Measurements from ENCODE around the gene CEP72.
"Not testable (repeated sequence)": the region's sequence is repeated elsewhere in the genome, so short reads cannot be mapped to it uniquely, and the experiment has no call there.

Gene CEP72

GRCh38 chr5:686936-687335, 74.8 kb downstream of the CEP72 start:
- not testable (repeated sequence) for DNase-seq

GRCh38 chr5:688348-689010, 76.3 kb downstream of the CEP72 start:
- DNase-seq, result not testable (repeated sequence)

DNA sequence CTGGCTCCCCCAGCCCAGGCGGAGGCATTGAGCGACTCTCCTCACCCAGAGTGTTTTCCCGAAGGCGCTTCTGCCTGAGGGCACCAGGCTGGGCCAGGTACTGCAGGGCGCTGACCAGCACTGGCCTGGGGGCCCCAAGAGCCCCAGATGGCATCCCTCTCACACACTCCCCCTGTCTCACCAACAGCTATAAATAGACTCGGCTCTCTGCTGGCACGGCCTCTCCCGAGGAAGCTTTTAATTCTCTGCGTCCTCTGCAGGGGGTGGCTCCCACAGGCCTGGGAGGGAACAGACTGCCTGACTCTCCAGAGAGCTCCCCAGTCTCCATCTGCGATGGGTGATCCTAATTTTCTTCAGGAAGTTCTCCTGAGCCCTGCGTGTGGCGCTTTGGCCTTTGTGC, 78.2 kb downstream of the CEP72 start:
- not testable (repeated sequence) for DNase-seq

DNA sequence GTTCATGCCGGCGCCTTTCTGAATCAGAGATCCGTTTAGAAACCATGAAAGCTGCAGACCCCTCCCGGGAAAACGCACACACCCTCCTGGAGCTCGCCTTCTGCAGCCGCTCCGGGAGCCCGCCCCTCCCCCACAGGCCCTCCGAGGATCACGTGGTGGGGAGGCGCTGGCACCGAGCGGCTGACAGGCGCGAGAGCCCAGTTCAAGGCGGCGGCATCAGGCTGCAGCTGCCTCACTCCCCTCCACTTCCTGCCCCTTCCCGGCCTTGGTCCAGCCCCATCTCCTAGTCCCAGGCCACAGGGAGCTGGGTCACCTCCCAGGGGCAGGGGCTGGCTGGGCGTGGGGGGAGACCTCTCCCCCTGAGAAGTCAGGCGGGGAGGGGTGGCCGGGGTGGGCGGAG, 78.9 kb downstream of the CEP72 start:
- not testable (repeated sequence) for DNase-seq

DNA sequence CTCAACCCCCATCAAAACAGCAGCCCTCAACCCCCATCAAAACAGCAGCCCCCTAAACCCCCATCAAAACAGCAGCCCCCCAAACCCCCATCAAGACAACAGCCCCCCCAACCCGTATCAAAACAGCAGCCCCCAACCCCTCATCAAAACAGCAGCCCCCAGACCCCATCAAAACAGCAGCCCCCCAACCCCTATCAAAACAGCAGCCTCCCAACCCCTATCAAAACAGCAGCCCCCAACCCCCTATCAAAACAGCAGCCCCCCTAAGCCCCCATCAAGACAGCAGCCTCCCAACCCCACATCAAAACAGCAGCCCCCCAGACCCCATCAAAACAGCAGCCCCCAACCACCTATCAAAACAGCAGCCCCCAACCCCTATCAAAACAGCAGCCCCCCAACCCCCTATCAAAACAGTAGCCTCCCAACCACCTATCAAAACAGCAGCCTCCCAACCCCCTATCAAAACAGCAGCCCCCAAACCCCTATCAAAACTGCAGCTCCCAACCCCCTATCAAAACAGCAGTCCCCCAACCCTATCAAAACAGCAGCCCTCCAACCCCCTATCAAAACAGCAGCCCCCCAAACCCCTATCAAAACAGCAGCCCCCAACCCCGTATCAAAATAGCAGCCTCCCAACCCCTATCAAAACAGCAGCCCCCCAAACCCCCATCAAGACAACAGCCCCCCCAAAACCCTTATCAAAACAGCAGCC, 79.8 kb downstream of the CEP72 start:
- DNase-seq, result no peak

GRCh38 chr5:692529-693041, 80.4 kb downstream of the CEP72 start:
- DNase-seq, result peak; percentile 39

DNA sequence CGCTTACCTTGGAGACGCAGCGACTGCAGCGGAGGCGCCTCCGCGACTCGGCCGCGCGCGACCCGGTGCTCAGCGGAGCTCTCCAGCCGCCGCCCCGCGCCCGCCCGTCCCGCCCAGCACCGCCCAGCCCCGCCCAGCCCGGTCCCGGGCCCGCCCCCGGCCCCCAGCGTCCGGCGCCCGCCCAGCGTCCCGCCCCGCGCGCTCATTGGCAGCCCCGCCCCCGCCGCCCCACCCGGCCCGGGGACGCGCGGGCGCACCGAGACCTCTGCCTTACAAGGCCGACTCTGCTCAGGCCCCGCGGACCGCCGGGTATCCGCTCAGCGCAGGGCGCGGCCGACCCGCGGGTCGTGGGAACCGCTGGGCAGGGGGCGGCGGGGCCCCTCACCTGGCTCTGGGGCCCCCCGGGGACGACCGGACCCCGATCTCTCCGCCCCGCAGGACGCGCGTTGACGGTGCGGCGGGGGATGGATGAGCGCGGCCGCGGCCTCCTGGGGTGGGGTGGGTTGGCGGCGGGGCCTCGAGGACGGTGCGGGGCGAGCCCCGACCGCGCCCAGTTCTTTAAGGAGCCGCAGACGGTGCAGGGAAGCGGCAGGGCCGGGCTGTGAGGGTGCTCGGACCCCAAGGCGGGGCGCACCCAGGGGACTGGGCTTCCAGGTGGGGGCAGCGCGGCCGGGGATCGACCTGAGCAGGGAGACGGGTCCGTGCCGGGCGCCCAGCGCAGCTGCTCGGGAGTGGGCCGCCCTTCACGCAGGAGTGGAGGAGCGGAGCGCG, 81.3 kb downstream of the CEP72 start, which contains the start of gene TPPP:
Gene TPPP (minus strand): TSS at position 82 of the 771 bp plus-strand sequence. CDS start 15,292 bp downstream, outside the sequence.
- peak; percentile 89 for DNase-seq

DNA sequence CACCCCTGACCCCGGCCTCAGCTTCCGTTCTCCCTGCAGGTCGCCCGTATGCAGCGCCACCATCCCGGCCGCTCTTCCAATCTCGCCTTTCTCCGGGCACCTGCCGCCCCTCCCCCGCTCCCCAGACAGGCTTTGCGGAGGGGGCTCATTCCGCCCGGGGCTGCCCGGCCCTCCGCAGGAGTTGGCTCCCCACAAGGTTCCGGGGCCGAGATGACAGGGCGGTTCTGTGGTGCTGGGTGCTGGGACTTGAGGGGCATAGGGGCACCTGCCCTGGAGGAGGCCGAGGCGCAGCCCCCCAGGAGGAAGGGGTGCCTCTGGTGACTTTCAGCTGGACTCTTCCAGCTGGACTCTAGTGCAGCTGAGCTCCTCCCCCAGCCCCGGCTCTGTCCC, 81.9 kb downstream of the CEP72 start:
- DNase-seq, result peak; percentile 35

GRCh38 chr5:695475-695874, 83.3 kb downstream of the CEP72 start:
- not testable (repeated sequence) for DNase-seq

DNA sequence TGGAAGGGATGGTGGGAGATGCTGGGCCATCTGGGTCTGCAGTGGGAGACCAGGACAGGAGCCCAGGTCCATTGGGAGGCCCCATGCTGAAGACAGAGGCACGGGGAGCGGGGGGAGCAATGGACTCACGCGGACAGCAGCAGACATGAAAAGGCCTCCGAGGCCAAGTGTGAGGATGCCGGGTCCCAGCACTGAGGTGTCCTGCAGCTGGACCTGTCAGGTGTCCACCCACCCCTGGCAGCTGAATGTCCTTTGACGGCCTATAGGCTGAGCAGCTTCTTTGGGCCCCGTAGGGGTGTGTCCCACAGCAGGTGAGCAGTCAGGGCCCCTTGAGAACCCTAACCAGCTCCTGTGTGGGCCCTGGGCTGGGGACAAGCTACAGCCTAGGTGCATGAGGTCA, 84.1 kb downstream of the CEP72 start:
- not testable (repeated sequence) for DNase-seq

DNA sequence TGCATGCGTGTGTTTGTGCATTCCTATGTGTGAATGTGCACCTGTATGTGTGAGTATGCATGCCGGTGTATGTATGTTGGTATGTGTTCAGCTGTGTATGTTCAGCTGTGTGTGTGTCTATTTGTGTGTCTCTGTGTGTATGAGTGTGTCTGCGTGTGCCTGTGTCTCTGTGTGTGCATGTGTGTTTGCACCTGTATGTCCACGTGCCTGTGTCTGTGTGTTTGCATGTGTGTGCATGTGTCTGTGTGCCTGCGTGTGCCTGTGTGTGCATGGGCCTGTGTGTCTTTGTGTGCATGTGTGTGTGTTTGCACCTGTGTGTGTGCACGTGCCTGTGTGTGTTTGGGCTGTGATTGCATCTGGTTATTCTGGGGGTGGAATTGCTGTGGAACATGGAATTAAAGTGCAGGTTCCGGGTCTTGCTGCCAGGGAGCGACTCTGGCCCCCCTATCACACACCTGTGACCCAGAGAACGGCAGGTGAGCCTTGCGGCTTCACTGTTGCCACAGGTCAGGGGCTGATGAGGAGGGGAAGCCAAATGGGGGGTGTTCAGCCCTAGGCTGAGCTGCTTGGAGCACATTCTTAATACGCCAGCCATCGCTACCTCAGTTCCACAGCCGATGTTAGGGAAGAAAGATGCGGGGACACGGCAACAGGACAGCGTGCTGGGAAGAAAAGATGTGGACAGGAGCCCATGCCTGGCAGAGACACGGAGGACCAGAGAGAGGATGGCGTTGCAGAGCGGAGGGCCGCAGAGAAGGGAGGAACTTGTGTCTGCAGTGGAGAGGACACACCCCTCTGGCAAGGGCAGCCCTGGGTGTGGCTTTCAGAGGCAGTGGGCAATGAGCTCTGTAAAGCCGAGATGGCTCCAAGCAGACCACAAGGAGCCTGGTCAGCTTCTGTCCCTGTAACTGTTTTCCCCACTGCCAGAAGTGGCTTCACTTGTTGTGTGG, 84.9 kb downstream of the CEP72 start:
- DNase-seq, result not testable (repeated sequence)

Measured in activated naive CD4-positive, alpha-beta T cell treated with Interleukin-2 at 50 U/mL for 16 hours (primary cell).